MM.1S (cell line): ENCODE results near the gene FANCL.
"Not testable (repeated sequence)": the region's sequence is repeated elsewhere in the genome, so short reads cannot be mapped to it uniquely, and the experiment has no call there.

Source experiments
- DNase-seq: peaks from one replicate; pipeline ENCODE4 v3.0.0-alpha.2; 2015
- H2AFZ ChIP-seq: fragments of 300-600 bp; sonication (generic); 2 replicates; pipeline ENCODE4 v1.6.0; 2016; ENCODE audit warnings: antibody characterized with exemption, low read length
- H3F3A ChIP-seq: fragments of 300-600 bp; sonication (generic); 2 replicates; pipeline ENCODE4 v1.6.1; 2016; ENCODE audit warnings: mild to moderate bottlenecking, antibody characterized with exemption, low read length, moderate library complexity, mixed read lengths; ENCODE audit not compliant: insufficient read depth
- H3K27ac ChIP-seq: fragments of 300-600 bp; sonication (generic); 2 replicates; pipeline ENCODE4 v1.5.1; 2016; ENCODE audit warnings: mild to moderate bottlenecking, low read length
- H3K27me3 ChIP-seq: fragments of 300-600 bp; sonication (generic); replicated peaks from 2 replicates; pipeline ENCODE4 v1.6.0; 2016; ENCODE audit warnings: low read length; ENCODE audit not compliant: insufficient read depth
- H3K36me3 ChIP-seq: fragments of 300-600 bp; sonication (generic); replicated peaks from 2 replicates; pipeline ENCODE4 v1.6.1; 2016; ENCODE audit warnings: mild to moderate bottlenecking, low read length, mixed read lengths; ENCODE audit not compliant: insufficient read depth
- H3K4me1 ChIP-seq: fragments of 300-600 bp; sonication (generic); 2 replicates; pipeline ENCODE4 v1.6.1; 2016; ENCODE audit warnings: low read length, mixed read lengths
- H3K4me2 ChIP-seq: fragments of 300-600 bp; sonication (generic); 2 replicates; pipeline ENCODE4 v1.6.0; 2016; ENCODE audit warnings: low read depth, low read length
- H3K4me3 ChIP-seq: fragments of 300-600 bp; sonication (generic); 2 replicates; pipeline ENCODE4 v1.5.1; 2016; ENCODE audit warnings: low read length, mixed read lengths
- H3K79me2 ChIP-seq: fragments of 300-600 bp; sonication (generic); 2 replicates; pipeline ENCODE4 v1.6.1; 2016; ENCODE audit warnings: mixed run types, low read length, mixed read lengths
- H3K9ac ChIP-seq: fragments of 300-600 bp; sonication (generic); 2 replicates; pipeline ENCODE4 v1.6.1; 2016; ENCODE audit warnings: low read length, mixed read lengths
- H3K9me2 ChIP-seq: fragments of 300-600 bp; sonication (generic); replicated peaks from 2 replicates; pipeline ENCODE4 v1.6.1; 2016; ENCODE audit warnings: mild to moderate bottlenecking, low read length, mixed read lengths; ENCODE audit not compliant: insufficient read depth
- H3K9me3 ChIP-seq: fragments of 300-600 bp; sonication (generic); replicated peaks from 2 replicates; pipeline ENCODE4 v1.6.1; 2016; ENCODE audit warnings: mild to moderate bottlenecking, low read length, mixed read lengths; ENCODE audit not compliant: insufficient read depth
- H4K20me1 ChIP-seq: fragments of 300-600 bp; sonication (generic); 2 replicates; pipeline ENCODE4 v1.6.1; 2016; ENCODE audit warnings: mild to moderate bottlenecking, low read length, moderate library complexity, mixed read lengths; ENCODE audit not compliant: insufficient read depth
- CTCF ChIP-seq: fragments of 300-600 bp; sonication (generic); IDR thresholded peaks from 2 replicates; pipeline ENCODE4 v1.5.1; 2016; ENCODE audit warnings: antibody characterized with exemption, low read length, mixed read lengths
- EZH2 ChIP-seq: fragments of 300-600 bp; sonication (generic); optimal IDR thresholded peaks from 2 replicates; pipeline ENCODE3; 2017; ENCODE audit warnings: low read depth, mild to moderate bottlenecking, antibody characterized with exemption, low read length, mixed read lengths
- EZH2phosphoT487 ChIP-seq: fragments of 300-600 bp; sonication (generic); IDR thresholded peaks from 2 replicates; pipeline ENCODE4 v1.6.1; 2018; ENCODE audit warnings: antibody characterized with exemption, low read length

FANCL gene

DNA sequence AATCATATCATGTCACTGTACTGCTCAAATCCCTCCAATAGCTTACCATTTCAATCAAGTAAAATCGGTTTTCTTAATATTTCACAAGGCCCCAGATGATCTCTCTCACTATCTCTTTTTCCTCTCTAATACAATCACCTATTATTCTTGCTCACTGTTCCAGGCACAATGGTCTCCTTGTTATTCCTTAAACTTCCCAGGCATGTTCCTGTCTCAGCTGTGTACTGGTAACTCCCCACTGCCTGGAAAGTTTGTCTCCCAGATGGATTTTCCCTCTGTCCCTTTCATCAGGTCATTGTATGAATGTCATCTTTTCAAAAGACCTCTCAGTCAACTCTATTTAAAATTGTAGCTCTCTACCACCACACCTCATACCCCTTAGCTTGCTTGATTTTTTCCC, 30.7 kb upstream of the FANCL start:
- H3F3A ChIP-seq, result no peaks in the 10 kb centered on the region
- no peaks in the 10 kb centered on the region for H3K36me3 ChIP-seq
- H3K9me2 ChIP-seq, result no peaks in the 10 kb centered on the region
- H3K9me3 ChIP-seq, result no peaks in the 10 kb centered on the region
- DNase-seq, result no peak
- H3K79me2 ChIP-seq, result no peaks in the 10 kb centered on the region
- no peak overlapping the region for H3K9ac ChIP-seq
- H3K4me2 ChIP-seq, result no peak overlapping the region
- TF ChIP-seq EZH2 (no peak), EZH2phosphoT487 (no peak)
- H3K4me3 ChIP-seq, result no peak overlapping the region
- H3K4me1 ChIP-seq, result no peaks in the 10 kb centered on the region
- H2AFZ ChIP-seq, result no peak overlapping the region
- no peaks in the 10 kb centered on the region for H4K20me1 ChIP-seq
- H3K27ac ChIP-seq, result no peak overlapping the region
- no peaks in the 10 kb centered on the region for H3K27me3 ChIP-seq

DNA sequence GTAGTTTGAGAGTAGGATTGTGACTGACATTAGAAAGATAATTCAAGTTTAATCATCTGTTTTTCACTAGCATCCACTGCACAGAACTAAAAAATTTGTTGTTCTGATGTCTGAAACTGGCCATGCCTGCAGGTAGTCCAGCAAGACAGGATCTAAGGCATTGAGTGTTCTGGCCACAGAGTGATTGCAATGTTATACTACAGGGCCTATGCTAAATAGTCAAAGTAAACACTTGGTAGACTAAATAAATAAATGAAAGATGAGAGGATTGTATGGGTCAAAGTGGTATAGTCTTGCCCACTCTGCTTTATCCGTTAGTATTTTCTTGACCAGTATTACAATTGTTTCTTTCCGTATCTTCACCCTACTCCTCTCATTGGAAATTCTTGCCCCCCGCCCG, 27.6 kb upstream of the FANCL start:
- H2AFZ ChIP-seq, result no peak overlapping the region

GRCh38 chr2:58266211-58266610, 25.1 kb upstream of the FANCL start:
- Histone ChIP-seq H3K36me3 (no peaks in the 10 kb centered on the region), H3K27me3 (no peaks in the 10 kb centered on the region), H3K9me2 (no peaks in the 10 kb centered on the region), H3F3A (no peaks in the 10 kb centered on the region), H3K4me1 (no peaks in the 10 kb centered on the region), H2AFZ (no peak overlapping the region), H3K79me2 (no peaks in the 10 kb centered on the region), H3K4me3 (no peak overlapping the region), H4K20me1 (no peaks in the 10 kb centered on the region), H3K27ac (no peak overlapping the region), H3K4me2 (no peak overlapping the region), H3K9ac (no peak overlapping the region), H3K9me3 (no peaks in the 10 kb centered on the region)
- TF ChIP-seq CTCF, result no peak
- TF ChIP-seq EZH2, result no peak
- no peak for TF ChIP-seq EZH2phosphoT487
- DNase-seq, result no peak

More for the DNA sequence above, 27.6 kb upstream of the FANCL start:
- H3K36me3 ChIP-seq, result no peaks in the 10 kb centered on the region
- H3K4me3 ChIP-seq, result no peak overlapping the region
- no peak overlapping the region for H3K9ac ChIP-seq
- H3K4me2 ChIP-seq, result no peak overlapping the region
- DNase-seq, result no peak
- H3F3A ChIP-seq, result no peaks in the 10 kb centered on the region
- TF ChIP-seq CTCF, result no peak
- H3K9me3 ChIP-seq, result no peaks in the 10 kb centered on the region
- no peaks in the 10 kb centered on the region for H3K79me2 ChIP-seq
- no peaks in the 10 kb centered on the region for H3K27me3 ChIP-seq
- no peaks in the 10 kb centered on the region for H4K20me1 ChIP-seq
- H3K27ac ChIP-seq, result no peak overlapping the region
- H3K4me1 ChIP-seq, result no peaks in the 10 kb centered on the region
- H3K9me2 ChIP-seq, result no peaks in the 10 kb centered on the region

DNA sequence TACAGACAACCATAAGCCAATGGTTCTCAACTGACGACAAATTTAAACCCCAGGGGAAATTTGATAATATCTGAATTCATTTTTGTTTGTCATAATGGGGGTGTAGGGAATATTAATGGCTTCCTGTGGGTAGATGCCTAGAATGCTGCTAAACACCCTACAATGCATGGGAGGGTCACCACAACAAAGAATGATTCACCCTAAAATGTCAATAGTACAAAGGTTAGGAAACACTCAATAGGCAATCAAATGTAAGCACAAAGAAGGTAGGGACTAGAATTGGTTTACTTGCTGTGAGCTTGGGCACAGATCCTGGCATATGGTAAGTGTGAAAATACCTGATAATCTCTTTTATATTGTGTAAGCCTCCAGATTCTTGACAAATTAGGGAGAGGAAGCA, 20.1 kb upstream of the FANCL start:
- H3K9me2 ChIP-seq, result no peaks in the 10 kb centered on the region
- no peak overlapping the region for H2AFZ ChIP-seq
- H3K36me3 ChIP-seq, result no peaks in the 10 kb centered on the region
- no peaks in the 10 kb centered on the region for H3F3A ChIP-seq
- H4K20me1 ChIP-seq, result no peaks in the 10 kb centered on the region
- H3K4me3 ChIP-seq, result no peak overlapping the region
- no peak for TF ChIP-seq EZH2phosphoT487
- no peak for TF ChIP-seq EZH2
- no peak for TF ChIP-seq CTCF
- no peaks in the 10 kb centered on the region for H3K9me3 ChIP-seq
- H3K9ac ChIP-seq, result no peak overlapping the region
- H3K4me2 ChIP-seq, result no peak overlapping the region
- no peaks in the 10 kb centered on the region for H3K27me3 ChIP-seq
- H3K79me2 ChIP-seq, result no peaks in the 10 kb centered on the region
- no peak overlapping the region for H3K27ac ChIP-seq
- no peaks in the 10 kb centered on the region for H3K4me1 ChIP-seq
- no peak for DNase-seq

DNA sequence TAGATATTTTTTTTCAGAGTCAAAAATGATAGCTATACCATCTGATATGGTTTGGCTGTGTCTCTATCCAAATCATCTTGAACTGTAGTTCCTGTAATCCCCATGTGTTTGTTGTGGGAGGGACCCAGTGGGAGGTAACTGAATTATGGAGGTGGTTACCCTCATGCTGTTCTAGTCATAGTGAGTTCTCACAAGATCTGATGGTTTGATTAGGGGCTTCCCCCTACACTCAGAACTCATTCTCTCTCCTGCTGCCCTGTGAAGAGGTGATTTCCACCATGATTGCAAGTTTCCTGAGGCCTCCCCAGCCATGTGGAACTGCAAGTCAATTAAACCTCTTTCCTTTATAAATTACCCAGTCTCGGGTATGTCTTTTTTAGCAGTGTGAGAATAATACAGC, 17.3 kb upstream of the FANCL start:
- H3K9me2 ChIP-seq, H2AFZ ChIP-seq, H3F3A ChIP-seq, H3K79me2 ChIP-seq, H3K4me3 ChIP-seq, H3K27ac ChIP-seq, H3K4me2 ChIP-seq, H3K9ac ChIP-seq, H3K27me3 ChIP-seq, H3K36me3 ChIP-seq, H3K9me3 ChIP-seq, H4K20me1 ChIP-seq, H3K4me1 ChIP-seq, DNase-seq: not testable (repeated sequence)
